HEK293 (cell line): ENCODE measurements around the gene RNF41.
A peak's percentile ranks its signal among the peaks of the same experiment; 100 is the strongest.

ENCODE experiments used
- CTCF ChIA-PET: fragments of 350-600 bp; formaldehyde crosslinking; extraction: SDS; loops from one replicate; lab custom pipeline; 2021; ENCODE audit warnings: antibody characterized with exemption; lab: Yijun Ruan, JAX
- POLR2A ChIA-PET: fragments of 300-600 bp; formaldehyde crosslinking; extraction: SDS; loops from one replicate; lab custom pipeline; 2020; ENCODE audit warnings: antibody characterized with exemption, inconsistent platforms; lab: Yijun Ruan, JAX
- H3K27ac ChIP-seq: fragments of 200-500 bp; sonication (Bioruptor generic); 2 replicates; pipeline ENCODE4 v1.5.1; 2014; ENCODE audit warnings: low read depth, low read length, control low read depth, inconsistent platforms; ENCODE audit errors: extremely low read depth
- H3K36me3 ChIP-seq, 2 experiments: fragments of 200-500 bp in 1 of 2; sonication (Bioruptor generic) in 1 of 2; 1 replicate in 1 of 2; 2 replicates in 1 of 2; pipeline ENCODE4 v1.5.1; 2014 to 2017; ENCODE audit warnings: inconsistent platforms in 2 of 2, low read length in 2 of 2; ENCODE audit not compliant: control insufficient read depth in 2 of 2, insufficient read depth in 1 of 2
- H3K4me1 ChIP-seq: fragments of 200-500 bp; sonication (Bioruptor generic); 2 replicates; pipeline ENCODE4 v1.5.1; 2014; ENCODE audit warnings: mild to moderate bottlenecking, low read length, inconsistent platforms; ENCODE audit not compliant: control insufficient read depth, insufficient read depth
- H3K4me3 ChIP-seq: 2 replicates; pipeline ENCODE4 v1.5.1; 2011; ENCODE audit warnings: low read depth, mild to moderate bottlenecking, control low read depth, low read length, moderate library complexity
- H3K9me3 ChIP-seq: fragments of 200-500 bp; sonication (Bioruptor generic); 2 replicates; pipeline ENCODE4 v1.5.1; 2014; ENCODE audit warnings: low read depth, low read length, inconsistent platforms; ENCODE audit not compliant: control insufficient read depth, insufficient read depth
- GFI1B ChIP-seq: fragments of 450-650 bp; formaldehyde crosslinking; IDR thresholded peaks from 2 replicates; pipeline ENCODE4 v1.5.1; 2016; ENCODE audit warnings: missing biosample characterization, missing genetic modification characterization
- GLIS1 ChIP-seq: fragments of 450-650 bp; formaldehyde crosslinking; IDR thresholded peaks from 2 replicates; pipeline ENCODE4 v1.5.1; 2016; ENCODE audit warnings: missing biosample characterization, missing genetic modification characterization
- KLF10 ChIP-seq: fragments of 450-650 bp; IDR thresholded peaks from 2 replicates; pipeline ENCODE4 v1.5.1; 2018; ENCODE audit warnings: missing biosample characterization, mild to moderate bottlenecking, missing genetic modification characterization
- OSR2 ChIP-seq: fragments of 450-650 bp; formaldehyde crosslinking; IDR thresholded peaks from 2 replicates; pipeline ENCODE4 v1.5.1; 2016; ENCODE audit warnings: missing biosample characterization, missing genetic modification characterization
- PRDM1 ChIP-seq: fragments of 450-650 bp; formaldehyde crosslinking; IDR thresholded peaks from 2 replicates; pipeline ENCODE4; 2016; ENCODE audit warnings: missing biosample characterization, missing genetic modification characterization
- SP2 ChIP-seq: fragments of 450-650 bp; formaldehyde crosslinking; IDR thresholded peaks from 2 replicates; pipeline ENCODE4 v1.5.1; 2016; ENCODE audit warnings: missing biosample characterization, missing genetic modification characterization
- SP3 ChIP-seq: fragments of 450-650 bp; formaldehyde crosslinking; IDR thresholded peaks from 2 replicates; pipeline ENCODE4 v1.5.1; 2016; ENCODE audit warnings: missing biosample characterization, missing genetic modification characterization
- YY2 ChIP-seq: fragments of 450-650 bp; formaldehyde crosslinking; IDR thresholded peaks from 2 replicates; pipeline ENCODE4 v1.5.1; 2016; ENCODE audit warnings: missing biosample characterization, missing genetic modification characterization
- ZBTB17 ChIP-seq: fragments of 450-650 bp; formaldehyde crosslinking; IDR thresholded peaks from 2 replicates; pipeline ENCODE4 v1.5.1; 2016; ENCODE audit warnings: missing biosample characterization, missing genetic modification characterization
- ZBTB20 ChIP-seq: fragments of 450-650 bp; formaldehyde crosslinking; IDR thresholded peaks from 2 replicates; pipeline ENCODE4 v1.5.1; 2016; ENCODE audit warnings: missing biosample characterization, missing genetic modification characterization
- ZNF175 ChIP-seq: fragments of 450-650 bp; formaldehyde crosslinking; IDR thresholded peaks from 2 replicates; pipeline ENCODE4 v1.5.1; 2016; ENCODE audit warnings: missing biosample characterization, missing genetic modification characterization
- ZNF2 ChIP-seq: fragments of 450-650 bp; formaldehyde crosslinking; IDR thresholded peaks from 2 replicates; pipeline ENCODE4 v1.5.1; 2016; ENCODE audit warnings: missing biosample characterization, missing genetic modification characterization
- ZNF214 ChIP-seq: fragments of 450-650 bp; formaldehyde crosslinking; IDR thresholded peaks from 2 replicates; pipeline ENCODE4 v1.5.1; 2017; ENCODE audit warnings: missing biosample characterization, mild to moderate bottlenecking, missing genetic modification characterization, borderline replicate concordance
- ZNF341 ChIP-seq: fragments of 450-650 bp; formaldehyde crosslinking; IDR thresholded peaks from 2 replicates; pipeline ENCODE4; 2016; ENCODE audit warnings: low read depth, missing biosample characterization, missing genetic modification characterization
- ZNF394 ChIP-seq: fragments of 450-650 bp; formaldehyde crosslinking; IDR thresholded peaks from 2 replicates; pipeline ENCODE4 v1.5.1; 2016; ENCODE audit warnings: missing biosample characterization, missing genetic modification characterization, mild to moderate bottlenecking, moderate library complexity, borderline replicate concordance
- ZNF426 ChIP-seq: fragments of 450-650 bp; formaldehyde crosslinking; IDR thresholded peaks from 2 replicates; pipeline ENCODE4 v1.5.1; 2017; ENCODE audit warnings: missing biosample characterization, missing genetic modification characterization, mild to moderate bottlenecking, inconsistent platforms, moderate library complexity
- ZNF585B ChIP-seq: fragments of 450-650 bp; formaldehyde crosslinking; IDR thresholded peaks from 2 replicates; pipeline ENCODE4 v1.5.1; 2016; ENCODE audit warnings: missing biosample characterization, missing genetic modification characterization
- ZNF600 ChIP-seq: fragments of 450-650 bp; formaldehyde crosslinking; IDR thresholded peaks from 2 replicates; pipeline ENCODE4 v1.5.1; 2016; ENCODE audit warnings: missing biosample characterization, missing genetic modification characterization
- ZNF658 ChIP-seq: fragments of 450-650 bp; formaldehyde crosslinking; IDR thresholded peaks from 2 replicates; pipeline ENCODE4; 2016; ENCODE audit warnings: missing biosample characterization, missing genetic modification characterization
- ZNF660 ChIP-seq: fragments of 450-650 bp; IDR thresholded peaks from 2 replicates; pipeline ENCODE4 v1.5.1; 2018; ENCODE audit warnings: missing biosample characterization, mild to moderate bottlenecking, missing genetic modification characterization
- ZNF701 ChIP-seq: fragments of 450-650 bp; formaldehyde crosslinking; IDR thresholded peaks from 2 replicates; pipeline ENCODE4 v1.5.1; 2016; ENCODE audit warnings: missing biosample characterization, missing genetic modification characterization
- TF ChIP-seq, protein P1 (sequence below): fragments of 450-650 bp; formaldehyde crosslinking; IDR thresholded peaks from 2 replicates; pipeline ENCODE4 v1.5.1; 2016; ENCODE audit warnings: missing biosample characterization, missing genetic modification characterization
- TF ChIP-seq, protein P2 (sequence below): fragments of 450-650 bp; formaldehyde crosslinking; IDR thresholded peaks from 2 replicates; pipeline ENCODE4 v1.5.1; 2016; ENCODE audit warnings: missing biosample characterization, missing genetic modification characterization
- TF ChIP-seq, protein P3 (sequence below): fragments of 450-650 bp; formaldehyde crosslinking; IDR thresholded peaks from 2 replicates; pipeline ENCODE4 v1.5.1; 2017; ENCODE audit warnings: missing biosample characterization, missing genetic modification characterization

The RNF41 gene

DNA sequence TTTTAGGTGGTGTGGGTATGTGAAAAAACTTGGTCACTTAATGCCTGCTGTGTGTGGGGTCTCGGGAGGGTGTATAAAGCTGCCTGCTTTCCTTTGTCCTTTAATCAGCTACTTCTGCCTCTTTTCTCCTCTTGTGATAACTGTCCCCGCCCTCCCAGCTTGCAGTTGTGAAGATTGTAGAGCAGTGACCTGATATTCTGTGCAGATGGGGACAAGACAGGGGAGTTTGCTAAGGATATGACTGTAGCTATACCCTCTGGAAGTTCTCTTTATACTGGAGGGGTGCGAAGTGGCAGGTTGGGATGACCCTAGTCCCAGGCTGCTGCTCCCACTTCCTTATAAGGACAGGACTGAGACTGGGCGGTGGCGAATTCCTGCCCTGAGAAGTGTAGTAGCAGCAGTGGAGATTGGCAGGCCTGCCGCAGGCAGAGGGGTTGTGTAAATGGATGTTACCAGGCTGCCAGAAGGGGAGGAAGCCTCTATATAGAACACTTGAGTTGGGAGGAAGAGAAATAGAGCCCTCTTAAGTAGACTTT, 62.7 kb downstream of the RNF41 start:
- peak overlapping the region; percentile 92 for H3K27ac ChIP-seq
- no peaks in the 10 kb centered on the region for H3K9me3 ChIP-seq
- H3K36me3 ChIP-seq, result peaks cover 19 to 69% of the 10 kb centered on the region in 2 experiments
- H3K4me3 ChIP-seq, result peak overlapping the region; percentile 90
- ChIA-PET CTCF (interaction anchor here (0.6 to 2.0 kb wide), 6 partner anchors 31 to 395 kb away, joined by 3 to 17 read pairs (median 6); partner anchors contain the start of genes ERBB3, ESYT1 and SMARCC2), POLR2A (interaction anchor here (0.8 to 2.8 kb wide), 14 partner anchors 11 to 477 kb away, joined by 3 to 42 read pairs (median 4); partner anchors contain the start of genes ESYT1, PA2G4, RNF41 and SMARCC2)
- peaks cover 3% of the 10 kb centered on the region; the same call in 1 of the 2 replicates for H3K4me1 ChIP-seq
- TF ChIP-seq YY2 (tag by site-specific recombination) (no peak), SP2 (peak; percentile 36), ZNF660 (tag by site-specific recombination) (no peak), ZNF585B (no peak), PRDM1 (tag by site-specific recombination) (0 out of 2 replicates have a peak, but pooled peaks have one; percentile 40), ZNF175 (no peak), GFI1B (tag by site-specific recombination) (no peak), ZNF214 (tag by site-specific recombination) (no peak), ZNF600 (tag by site-specific recombination) (0 out of 2 replicates have a peak, but pooled peaks have one; percentile 17), GLIS1 (tag by site-specific recombination) (0 out of 2 replicates have a peak, but pooled peaks have one; percentile 21), OSR2 (0 out of 2 replicates have a peak, but pooled peaks have one; percentile 30), SP3 (tag by site-specific recombination) (no peak), ZBTB20 (tag by site-specific recombination) (peak; percentile 51; the same call in 1 of the 2 replicates), ZNF701 (tag by site-specific recombination) (no peak), ZNF426 (tag by site-specific recombination) (no peak), KLF10 (tag by site-specific recombination) (no peak), ZBTB17 (tag by site-specific recombination) (peak; percentile 81), ZNF2 (tag by site-specific recombination) (0 out of 2 replicates have a peak, but pooled peaks have one; percentile 13), ZNF394 (tag by site-specific recombination) (peak; percentile 42; the same call in 1 of the 2 replicates), ZNF341 (tag by site-specific recombination) (peak; percentile 57), ZNF658 (tag by site-specific recombination) (no peak)
- TF ChIP-seq, protein P1, sequence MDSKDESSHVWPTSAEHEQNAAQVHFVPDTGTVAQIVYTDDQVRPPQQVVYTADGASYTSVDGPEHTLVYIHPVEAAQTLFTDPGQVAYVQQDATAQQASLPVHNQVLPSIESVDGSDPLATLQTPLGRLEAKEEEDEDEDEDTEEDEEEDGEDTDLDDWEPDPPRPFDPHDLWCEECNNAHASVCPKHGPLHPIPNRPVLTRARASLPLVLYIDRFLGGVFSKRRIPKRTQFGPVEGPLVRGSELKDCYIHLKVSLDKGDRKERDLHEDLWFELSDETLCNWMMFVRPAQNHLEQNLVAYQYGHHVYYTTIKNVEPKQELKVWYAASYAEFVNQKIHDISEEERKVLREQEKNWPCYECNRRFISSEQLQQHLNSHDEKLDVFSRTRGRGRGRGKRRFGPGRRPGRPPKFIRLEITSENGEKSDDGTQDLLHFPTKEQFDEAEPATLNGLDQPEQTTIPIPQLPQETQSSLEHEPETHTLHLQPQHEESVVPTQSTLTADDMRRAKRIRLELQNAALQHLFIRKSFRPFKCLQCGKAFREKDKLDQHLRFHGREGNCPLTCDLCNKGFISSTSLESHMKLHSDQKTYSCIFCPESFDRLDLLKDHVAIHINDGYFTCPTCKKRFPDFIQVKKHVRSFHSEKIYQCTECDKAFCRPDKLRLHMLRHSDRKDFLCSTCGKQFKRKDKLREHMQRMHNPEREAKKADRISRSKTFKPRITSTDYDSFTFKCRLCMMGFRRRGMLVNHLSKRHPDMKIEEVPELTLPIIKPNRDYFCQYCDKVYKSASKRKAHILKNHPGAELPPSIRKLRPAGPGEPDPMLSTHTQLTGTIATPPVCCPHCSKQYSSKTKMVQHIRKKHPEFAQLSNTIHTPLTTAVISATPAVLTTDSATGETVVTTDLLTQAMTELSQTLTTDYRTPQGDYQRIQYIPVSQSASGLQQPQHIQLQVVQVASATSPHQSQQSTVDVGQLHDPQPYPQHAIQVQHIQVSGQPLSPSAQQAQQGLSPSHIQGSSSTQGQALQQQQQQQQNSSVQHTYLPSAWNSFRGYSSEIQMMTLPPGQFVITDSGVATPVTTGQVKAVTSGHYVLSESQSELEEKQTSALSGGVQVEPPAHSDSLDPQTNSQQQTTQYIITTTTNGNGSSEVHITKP (tag by site-specific recombination), result peak; percentile 61
- TF ChIP-seq, protein P2, sequence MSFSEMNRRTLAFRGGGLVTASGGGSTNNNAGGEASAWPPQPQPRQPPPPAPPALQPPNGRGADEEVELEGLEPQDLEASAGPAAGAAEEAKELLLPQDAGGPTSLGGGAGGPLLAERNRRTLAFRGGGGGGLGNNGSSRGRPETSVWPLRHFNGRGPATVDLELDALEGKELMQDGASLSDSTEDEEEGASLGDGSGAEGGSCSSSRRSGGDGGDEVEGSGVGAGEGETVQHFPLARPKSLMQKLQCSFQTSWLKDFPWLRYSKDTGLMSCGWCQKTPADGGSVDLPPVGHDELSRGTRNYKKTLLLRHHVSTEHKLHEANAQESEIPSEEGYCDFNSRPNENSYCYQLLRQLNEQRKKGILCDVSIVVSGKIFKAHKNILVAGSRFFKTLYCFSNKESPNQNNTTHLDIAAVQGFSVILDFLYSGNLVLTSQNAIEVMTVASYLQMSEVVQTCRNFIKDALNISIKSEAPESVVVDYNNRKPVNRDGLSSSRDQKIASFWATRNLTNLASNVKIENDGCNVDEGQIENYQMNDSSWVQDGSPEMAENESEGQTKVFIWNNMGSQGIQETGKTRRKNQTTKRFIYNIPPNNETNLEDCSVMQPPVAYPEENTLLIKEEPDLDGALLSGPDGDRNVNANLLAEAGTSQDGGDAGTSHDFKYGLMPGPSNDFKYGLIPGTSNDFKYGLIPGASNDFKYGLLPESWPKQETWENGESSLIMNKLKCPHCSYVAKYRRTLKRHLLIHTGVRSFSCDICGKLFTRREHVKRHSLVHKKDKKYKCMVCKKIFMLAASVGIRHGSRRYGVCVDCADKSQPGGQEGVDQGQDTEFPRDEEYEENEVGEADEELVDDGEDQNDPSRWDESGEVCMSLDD (tag by site-specific recombination), result no peak
- TF ChIP-seq, protein P3, sequence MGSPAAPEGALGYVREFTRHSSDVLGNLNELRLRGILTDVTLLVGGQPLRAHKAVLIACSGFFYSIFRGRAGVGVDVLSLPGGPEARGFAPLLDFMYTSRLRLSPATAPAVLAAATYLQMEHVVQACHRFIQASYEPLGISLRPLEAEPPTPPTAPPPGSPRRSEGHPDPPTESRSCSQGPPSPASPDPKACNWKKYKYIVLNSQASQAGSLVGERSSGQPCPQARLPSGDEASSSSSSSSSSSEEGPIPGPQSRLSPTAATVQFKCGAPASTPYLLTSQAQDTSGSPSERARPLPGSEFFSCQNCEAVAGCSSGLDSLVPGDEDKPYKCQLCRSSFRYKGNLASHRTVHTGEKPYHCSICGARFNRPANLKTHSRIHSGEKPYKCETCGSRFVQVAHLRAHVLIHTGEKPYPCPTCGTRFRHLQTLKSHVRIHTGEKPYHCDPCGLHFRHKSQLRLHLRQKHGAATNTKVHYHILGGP (tag by site-specific recombination), result no peak
